Left colon (tissue), 2 donors: ENCODE data around the gene MAGI1. TPM values are rescaled to one million over a fixed set of nuclear protein-coding genes. Genes with fewer than 3 reads are reported as not detected.
"Not testable (repeated sequence)": the region's sequence is repeated elsewhere in the genome, so short reads cannot be mapped to it uniquely, and the experiment has no call there.

Source experiments
- ATAC-seq: fragments of 200-7000 bp; cut with Tn5 transposase; one replicate; pipeline ENCODE4 v1.9.1; 2020; ENCODE audit warnings: mild to moderate bottlenecking, moderate library complexity
- DNase-seq, 2 donors: peaks; one replicate each; pipeline ENCODE4 v3.0.0-alpha.2; 2020
- intact Hi-C, 2 donors: fragments of 100-400 bp; cut with DNase I in 1 of 2; cut with micrococcal nuclease in 1 of 2; formaldehyde crosslinking; loops; one replicate each; pipeline versions ENCODE4 v1.11.2 to v1.14.0; 2022; cut with DNase I, micrococcal nuclease
- total RNA-seq, 2 donors: library from RNA; stranded (reverse); fragmentation: NEBNext Ultra II Directional; extraction: Animal tissue kit (Norgen Biotek cat#: 25700); gene quantifications; one replicate each; pipeline ENCODE4 v1.2.1, GENCODE V29; 2021
- donor health status: DM: no; HTN: no; CAD: no.
- donor health status: DM: yes; HTN: yes; CAD: no.

The MAGI1 gene
- total RNA-seq, 2 donors from 2014 or later: 45.9 to 49.2 TPM

DNA sequence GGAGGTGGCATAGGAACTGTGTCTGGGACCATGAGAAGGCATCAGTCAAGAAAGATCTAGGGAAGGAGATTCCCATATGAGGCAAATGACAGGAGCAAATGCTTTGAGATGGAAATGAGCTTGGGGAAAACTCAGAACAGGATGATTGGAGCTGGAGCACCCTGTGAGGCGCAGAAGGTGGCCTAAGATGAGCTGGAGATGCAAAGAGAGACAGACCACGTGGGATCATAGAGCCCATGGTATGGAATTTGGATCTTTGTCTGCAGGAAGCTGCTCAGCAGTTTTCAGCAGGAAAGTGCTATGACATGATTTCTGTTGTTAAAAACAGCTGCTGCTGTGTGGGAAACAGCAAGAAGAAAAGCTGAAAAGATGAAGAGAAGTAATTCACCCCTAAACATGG, 310.6 kb downstream of the MAGI1 start:
- ATAC-seq (no peak), DNase-seq (no peak)
- intact Hi-C loops: no loop called here

DNA sequence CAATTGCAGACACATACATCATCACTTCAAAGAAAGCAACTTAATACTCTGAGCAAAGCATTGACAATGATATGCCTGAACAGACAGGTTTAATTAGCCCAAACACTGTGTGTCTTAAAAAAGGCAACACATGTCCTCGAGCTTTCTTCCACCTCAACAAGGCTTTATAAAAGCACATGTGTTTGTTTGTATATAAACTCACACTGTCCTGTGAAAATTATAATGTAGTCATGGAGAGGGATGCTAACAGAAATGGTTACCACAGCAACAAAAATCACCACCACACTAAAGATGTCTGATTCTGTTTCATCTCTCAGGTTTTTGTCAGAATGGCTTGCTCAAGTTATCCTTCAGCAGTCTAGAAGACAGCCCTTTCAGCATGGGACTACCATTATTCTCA, 314.7 kb downstream of the MAGI1 start:
- intact Hi-C loops: no loop called here
- ATAC-seq (no peak), DNase-seq (no peak)

DNA sequence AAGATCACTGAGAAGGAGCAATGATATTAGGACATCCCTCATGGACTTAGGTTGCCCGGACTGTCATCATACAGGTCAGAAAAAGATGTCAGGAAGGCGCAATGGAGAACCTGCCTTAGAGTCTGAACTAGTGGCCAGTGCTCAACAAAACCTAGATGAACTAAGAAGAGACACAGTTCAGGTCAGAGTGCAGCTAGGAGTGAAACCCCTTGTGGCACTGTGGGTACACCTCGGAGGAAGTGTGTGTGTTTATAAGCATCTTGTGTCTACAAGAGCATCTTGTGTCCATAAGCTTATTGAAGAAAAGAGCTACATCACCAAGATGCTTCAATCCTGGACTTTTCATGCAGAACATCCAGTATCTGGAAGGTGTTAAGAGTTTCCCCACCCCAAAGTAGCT, 315.7 kb downstream of the MAGI1 start:
- DNase-seq: no peak
- intact Hi-C loops: no loop called here
- ATAC-seq: no peak

DNA sequence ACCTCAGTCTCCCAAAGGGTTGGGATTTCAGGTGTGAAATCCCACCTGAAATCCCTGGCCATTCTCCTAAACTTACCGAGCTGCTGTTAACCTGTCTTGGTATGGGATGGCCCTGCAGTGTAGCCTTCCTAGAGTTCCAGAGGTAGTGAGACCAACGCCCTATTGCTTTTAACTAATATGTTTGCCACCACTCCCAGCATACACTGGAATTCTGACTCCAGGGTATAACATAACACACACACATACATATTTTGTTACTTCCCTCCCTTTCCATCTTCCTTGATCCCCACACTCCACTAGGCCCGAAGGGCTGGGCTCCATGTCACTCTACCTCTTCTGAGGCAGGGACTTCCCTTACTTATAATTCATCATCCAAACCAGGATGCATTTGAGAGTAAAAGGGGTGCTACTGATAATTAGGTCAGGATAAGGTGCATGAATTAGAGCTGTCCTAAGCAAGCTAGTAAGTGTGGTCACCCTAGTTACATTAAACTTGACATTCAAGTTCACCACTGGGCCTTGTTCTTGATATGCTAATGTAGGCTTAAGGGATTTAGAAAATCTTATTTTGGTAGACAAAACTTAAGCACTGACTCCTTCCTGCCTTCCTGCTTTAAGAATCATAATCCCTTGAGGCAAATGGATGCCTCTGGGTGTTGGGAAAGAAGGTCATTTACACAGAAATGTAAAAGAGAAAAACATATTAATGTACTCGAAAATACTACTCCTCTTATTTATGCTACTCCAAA, 317.6 kb downstream of the MAGI1 start:
- intact Hi-C loops: no loop called here
- ATAC-seq (no peak), DNase-seq (no peak)

DNA sequence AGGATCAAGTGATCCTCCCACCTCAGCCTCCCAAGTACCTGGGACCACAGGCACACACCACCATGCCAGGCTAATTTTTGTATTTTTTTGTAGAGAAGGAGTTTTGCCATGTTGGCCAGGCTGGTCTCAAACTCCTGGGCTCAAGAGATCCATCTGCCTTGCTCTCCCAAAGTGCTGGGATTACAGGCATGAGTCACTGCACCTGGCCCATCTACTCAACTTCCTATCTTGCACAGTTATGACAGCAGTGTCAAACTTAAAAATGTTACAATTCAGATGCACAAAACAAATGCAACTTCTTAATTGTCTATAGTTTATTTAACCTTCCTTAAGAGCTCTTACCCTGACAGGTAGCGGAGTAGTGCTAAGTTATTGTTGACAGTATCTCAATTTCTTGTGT, 319.1 kb downstream of the MAGI1 start:
- DNase-seq, ATAC-seq, intact Hi-C loops: not testable (repeated sequence)

DNA sequence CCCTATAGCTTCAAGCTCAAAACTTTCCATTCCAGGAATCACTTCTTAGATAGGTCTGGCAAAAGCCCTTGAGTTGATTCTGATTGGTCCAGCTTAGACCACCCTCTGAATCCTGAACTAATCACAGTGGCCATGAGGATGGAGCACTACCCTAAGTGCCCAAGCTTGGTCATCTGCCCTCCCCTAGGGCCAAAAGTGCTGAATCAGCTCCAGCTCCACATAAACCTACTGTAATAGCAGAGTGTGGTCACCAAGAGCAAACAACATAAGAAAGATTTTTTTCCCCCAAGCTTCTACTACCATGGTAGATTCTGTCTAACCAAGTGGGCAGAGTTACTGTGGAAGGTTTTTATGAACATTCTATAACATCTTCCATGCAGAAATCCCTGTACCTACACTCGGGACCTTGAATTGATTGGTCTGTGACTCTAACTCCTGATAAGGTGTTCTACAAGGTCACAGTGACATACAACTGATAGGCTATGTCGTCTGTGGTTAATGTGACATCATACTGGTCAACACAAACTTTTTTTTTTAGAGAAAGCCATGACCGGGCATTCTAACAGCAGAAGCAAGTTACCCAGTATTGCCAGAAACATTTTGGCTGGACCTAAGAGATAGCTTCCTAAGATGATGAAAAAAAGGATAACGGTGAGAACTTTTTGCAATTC, 320.9 kb downstream of the MAGI1 start:
- no peak for DNase-seq
- intact Hi-C loops: no loop called here
- no peak for ATAC-seq

DNA sequence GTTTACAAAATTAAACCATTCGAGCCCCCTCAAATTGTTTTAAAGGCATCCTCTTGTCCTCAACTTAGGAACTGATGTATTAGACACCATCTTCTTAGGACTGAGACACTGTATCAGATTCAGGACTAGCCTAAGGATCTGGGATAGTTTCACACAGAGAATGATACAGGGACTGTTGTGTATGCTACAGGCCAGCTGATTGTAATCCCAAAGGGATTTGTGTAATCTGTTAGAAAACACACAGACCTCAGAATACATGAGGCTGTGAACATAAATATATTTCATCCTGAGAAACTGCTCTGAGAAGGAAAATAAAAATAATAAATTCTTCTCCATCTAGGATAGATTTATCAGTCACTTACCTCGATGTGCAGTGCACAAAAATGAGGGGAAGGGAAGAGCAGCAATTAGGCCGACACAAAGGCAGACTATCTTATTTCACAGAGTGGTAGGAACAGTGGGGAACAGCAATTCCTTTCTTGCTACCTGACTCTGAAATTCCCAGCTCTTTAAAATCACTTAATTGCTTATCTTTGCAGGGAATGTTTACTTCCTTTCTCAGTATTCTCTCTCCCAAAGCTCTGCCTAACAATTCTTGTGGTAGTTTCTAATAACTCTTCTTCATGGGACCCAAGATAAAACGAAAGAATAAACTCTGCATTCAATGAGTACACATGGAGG, 322.5 kb downstream of the MAGI1 start:
- DNase-seq: no peak
- no peak for ATAC-seq
- intact Hi-C loops: no loop called here

DNA sequence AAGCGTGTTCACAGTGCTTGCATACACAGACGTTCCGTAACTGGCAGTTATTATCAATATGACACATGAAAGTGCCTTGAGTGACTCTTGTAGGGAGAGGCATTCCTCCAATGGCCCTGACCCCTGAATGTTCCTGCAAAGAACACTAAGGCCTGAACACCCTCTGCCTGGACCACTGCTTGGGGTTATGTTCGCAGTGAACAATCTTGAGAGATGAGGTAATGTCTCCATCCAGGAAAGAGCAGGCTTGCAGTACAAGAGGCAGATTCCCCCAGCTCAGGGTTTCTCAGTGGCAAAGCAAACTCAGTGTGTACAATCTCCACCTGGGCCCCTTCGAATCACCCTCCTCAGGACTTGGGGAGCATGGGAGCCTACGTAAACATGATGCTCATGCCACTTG, 324.6 kb downstream of the MAGI1 start:
- DNase-seq: no peak
- intact Hi-C loops: no loop called here
- ATAC-seq: no peak

DNA sequence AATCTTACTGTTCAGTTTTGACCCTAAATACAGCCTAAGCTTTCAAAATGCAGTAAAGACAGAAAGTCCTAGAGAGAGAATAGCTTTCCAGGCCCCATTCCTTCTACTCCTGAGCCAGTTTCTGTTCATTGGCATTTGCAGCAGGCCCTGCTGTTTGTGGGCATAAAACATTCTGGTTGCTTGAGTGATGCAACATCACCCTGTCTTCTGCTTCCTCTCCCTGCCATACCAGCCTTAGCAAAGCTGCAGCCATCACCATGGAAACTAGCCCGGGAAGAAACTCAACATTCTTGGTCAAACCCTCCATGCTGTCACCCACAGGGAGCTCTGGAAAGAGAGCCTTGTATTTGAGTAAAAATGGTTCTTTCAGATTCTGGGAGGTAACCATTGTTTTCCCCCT, 325.7 kb downstream of the MAGI1 start:
- intact Hi-C loops: no loop called here
- DNase-seq (no peak), ATAC-seq (no peak)

DNA sequence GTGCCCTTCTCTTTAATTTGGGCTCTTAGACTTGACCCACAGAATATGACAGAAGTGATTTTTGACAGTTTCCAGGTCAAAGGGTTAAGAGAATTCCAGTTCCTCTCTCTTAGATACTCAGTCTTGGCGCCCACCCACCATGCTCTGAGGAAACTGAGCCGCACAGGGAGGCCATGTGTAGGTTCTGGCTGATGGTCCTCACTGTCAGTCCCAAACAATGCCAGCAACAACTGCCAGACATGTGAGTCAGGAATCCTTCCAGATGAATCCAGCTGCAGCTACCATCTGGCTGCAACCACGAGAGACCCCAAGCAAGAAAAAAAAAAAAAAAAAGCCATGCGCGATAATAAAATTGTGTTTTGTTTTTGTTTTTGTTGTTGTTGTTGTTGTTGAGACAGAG, 326.6 kb downstream of the MAGI1 start:
- DNase-seq (no peak), ATAC-seq (no peak)
- intact Hi-C loops: no loop called here

DNA sequence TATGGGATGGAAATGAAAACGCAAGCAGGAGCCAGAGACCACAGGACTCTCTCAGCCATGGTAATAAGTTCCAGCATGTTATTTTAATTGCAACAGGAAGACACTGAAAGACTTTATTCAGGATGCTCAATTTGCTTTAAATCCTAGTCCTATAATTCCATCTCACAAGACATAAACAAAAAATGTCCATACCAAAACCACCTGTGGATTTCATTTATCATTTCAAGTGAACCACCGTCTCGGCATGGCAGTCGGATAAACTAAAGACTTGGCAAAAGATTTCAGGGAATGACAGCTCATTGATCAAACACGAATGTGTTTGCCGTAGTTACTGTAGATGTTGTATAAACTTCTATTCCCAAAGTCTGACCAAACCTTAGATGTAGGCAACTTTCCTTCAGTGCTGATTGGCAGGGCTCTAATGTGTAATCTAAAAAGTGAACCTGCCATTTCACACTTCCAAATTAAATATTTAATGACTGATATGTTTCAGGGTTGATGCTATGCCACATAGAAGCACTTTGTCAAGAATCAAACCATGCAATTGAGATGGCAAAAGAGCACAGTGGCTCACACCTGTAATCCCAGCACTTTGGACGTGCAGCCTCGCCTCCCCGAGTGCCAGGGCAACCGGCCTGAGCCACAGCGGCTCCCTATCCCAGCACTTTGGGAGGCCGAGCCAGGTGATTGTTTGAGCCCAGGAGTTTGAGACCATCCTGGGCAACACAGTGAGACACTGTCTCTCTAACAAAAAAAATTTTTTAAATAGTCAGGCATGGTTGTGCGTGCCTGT, 331.7 kb downstream of the MAGI1 start:
- intact Hi-C loops: no loop called here
- ATAC-seq: no peak
- no peak for DNase-seq

DNA sequence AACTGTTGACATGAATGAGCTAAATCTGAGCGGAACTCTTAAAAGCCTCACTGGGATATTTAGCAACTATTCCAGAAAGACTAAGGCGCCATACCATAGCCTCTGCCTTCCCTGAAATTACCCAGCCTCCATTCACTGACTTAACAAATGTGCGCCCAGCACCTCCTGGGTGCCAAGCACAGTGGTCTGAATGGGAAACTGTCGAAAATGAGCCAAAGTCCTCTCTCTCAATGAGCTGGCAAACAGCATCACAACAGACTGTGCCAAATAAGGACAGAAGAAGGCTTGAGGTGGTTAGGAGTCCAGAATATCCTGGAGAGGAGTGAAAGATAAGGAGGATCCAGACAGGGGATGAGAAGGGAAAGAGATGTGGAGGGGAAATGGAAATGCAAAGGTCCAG, 332.4 kb downstream of the MAGI1 start:
- DNase-seq: no peak
- ATAC-seq: no peak
- intact Hi-C loops: no loop called here

DNA sequence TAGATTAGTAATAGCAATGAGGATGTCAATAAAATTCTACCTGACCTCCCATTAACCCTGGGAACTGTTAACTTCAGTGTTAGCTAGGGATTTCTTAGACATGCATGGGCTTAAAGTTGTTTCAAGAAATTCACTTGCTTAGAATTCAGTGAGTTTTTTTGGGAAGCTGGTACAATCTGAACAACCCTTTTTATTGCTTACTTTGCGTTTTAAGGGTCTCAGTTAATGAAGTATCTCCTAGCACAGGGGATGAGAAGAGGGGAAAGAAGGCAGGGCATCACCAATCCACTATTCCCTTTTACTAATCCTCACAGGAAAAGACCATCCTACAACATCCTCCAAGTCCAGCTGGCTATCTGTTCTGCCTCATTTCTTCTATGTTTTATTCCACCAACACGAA, 334.9 kb downstream of the MAGI1 start:
- intact Hi-C loops: no loop called here
- no peak for ATAC-seq
- DNase-seq: no peak

DNA sequence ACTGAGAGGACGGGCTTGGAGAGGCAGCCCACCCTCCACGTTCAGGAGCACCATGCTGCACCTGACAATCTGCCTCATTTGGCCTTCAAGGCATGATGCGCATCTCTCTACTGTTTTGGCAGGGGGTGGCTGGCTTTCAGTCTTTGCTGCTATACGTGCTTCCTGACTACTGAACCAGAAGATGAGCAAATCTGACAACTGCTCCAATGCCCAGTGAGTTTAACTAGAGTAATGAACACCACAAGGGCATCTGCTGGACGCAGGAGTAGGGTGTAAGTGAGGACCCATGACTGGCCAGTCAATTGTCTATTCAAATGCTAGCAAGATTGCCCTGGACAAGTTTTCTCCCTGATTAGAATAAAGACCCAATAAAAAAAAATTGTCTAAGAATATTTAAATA, 335.7 kb downstream of the MAGI1 start:
- intact Hi-C loops: no loop called here
- ATAC-seq: no peak
- DNase-seq: no peak

DNA sequence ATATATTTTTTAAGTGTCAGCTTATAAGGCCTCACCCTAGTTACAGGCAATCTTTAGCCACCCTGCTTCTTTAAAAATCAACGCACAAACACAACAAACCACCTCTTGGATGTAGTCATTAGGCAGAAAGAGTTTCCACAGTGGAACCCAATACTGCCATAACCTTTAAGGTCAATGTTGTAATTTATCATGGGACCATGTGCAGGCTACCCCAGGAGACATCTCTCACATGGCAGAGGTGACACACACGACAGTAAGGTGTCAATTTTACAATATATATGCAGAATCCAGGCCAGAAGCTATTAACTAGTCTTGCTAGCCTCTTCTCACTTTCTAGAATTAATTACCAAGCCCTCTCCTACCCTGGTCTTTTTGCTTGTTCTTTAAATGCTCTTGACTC, 336.5 kb downstream of the MAGI1 start:
- DNase-seq (no peak), ATAC-seq (no peak)
- intact Hi-C loops: no loop called here

DNA sequence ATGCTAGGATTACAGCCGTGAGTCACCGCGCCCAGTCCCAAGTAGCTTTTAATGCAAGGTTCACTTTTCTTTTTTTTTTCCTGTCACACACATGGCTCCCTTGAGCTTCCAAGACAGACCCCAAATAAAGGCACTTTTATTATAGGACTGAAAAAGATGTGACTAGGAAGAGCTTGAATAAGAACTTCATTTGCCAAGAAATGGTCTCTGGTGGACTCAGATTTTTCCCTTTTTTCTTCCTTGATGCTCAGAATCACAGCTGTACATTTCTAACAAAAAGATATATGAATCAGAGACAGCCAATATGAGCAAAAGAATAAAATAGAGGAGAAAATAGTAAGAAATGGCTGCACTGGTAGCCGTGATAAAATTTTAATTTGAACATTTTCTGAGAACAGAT, 337.2 kb downstream of the MAGI1 start:
- DNase-seq: no peak
- intact Hi-C loops: no loop called here
- ATAC-seq: no peak

DNA sequence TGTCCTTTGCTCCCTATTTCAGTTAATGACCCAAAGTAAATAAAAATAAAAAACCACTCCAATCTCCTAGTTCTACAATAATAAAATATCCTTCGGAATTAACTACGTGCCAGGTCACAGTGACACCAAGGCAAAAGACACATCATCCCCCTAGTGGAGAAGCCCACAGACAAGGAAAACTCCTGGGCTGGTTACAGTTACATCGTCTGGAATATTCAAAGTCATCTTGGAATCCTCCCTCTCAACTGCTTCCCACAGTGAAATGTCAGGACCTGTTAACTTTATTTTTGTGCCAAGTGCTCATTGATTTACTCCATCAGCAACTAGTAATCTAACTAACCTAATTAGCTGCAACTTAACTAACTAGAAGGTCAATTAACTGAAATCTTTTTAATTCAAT, 349.3 kb downstream of the MAGI1 start:
- no peak for DNase-seq
- intact Hi-C loops: no loop called here
- ATAC-seq: no peak

DNA sequence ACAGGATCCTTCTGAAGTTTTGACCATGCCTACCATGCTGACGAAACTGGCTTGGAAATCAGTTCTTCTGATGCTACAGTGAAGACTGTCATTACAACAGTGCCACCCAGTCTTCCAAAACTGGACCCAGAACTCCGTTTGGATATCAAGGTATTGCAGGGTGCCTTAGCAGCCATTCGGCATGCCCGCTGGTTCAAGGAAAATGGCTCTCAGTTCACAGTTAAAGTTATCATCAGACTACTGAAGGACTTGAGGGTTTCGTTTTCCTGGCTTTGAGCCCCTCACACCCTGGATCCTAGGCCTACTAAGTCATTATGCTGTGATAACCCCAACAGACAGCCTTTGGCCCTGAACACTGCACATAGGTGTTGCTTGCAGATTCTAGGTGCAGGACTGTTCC, 351.0 kb downstream of the MAGI1 start:
- ATAC-seq: no peak
- intact Hi-C loops: no loop called here
- no peak for DNase-seq

DNA sequence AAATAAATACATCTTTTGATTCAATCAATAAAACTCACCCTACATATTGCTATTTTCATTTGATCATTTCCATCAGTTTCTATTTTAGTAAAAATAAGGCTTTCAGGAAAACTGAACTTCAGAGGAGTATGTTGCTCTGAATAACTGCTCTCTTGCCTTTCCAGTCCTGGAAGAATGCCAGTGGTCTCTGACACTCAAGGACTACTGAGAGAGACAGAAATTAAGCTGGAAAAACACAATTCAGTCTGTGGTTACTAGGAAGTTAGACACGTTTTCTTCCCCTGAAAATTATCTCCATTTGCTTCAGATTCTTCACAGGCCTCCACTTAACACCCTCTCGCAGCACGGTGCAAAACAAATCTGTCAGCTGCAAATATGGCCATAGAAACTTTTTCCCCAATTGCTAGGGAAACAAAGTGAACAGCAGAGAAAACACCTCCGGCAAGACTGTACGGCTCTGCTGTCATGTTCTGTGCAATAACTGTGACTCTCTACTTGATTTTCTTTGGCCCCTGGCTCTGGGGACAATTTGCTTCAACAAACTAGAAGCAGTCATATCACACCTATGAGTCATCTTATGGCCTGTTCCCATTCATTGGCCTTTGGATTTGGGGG, 353.0 kb downstream of the MAGI1 start:
- intact Hi-C loops: no loop called here
- DNase-seq: no peak
- no peak for ATAC-seq
